HG02943 (cell line): ENCODE measurements around the gene IFITM10.

ENCODE experiments used
- ATAC-seq: cut with Tn5 transposase; IDR thresholded peaks from one replicate; pipeline ENCODE4 v1.9.1; 2021; ENCODE audit warnings: mild to moderate bottlenecking, low read depth, moderate library complexity; ENCODE audit not compliant: unreplicated experiment

IFITM10 gene

DNA sequence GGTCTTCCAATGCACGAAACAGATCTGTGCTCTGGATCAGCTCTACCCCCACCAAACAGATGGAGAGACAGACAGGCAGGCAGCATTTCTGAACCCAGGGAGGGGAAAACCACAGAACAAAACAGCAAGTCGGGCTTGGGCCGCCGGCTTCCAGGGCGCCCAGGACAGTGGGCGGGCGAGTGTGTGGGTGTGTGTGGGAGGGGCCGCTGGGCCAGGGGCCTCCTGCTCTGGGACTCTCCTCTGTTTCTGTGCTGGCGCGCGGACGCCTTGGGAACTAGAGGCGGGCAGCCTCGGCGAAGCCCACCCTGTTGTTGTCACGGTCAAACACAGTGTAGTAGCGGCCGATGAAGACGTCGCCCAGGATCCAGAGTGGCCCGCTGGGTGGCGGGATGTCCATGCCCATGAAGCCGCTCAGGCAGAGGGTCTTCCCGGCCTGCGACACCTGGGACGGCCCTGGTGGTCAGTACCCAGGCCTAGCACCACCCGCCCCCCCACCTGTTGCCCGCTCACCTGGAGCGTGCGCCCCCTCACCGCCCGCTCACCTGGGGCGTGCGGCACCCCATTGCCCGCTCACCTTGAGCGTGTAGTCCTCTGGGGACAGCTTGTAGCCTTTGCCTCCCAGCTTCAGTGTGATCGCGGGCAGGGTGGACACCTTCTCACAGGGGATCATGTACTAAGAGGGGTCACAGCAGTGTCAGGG is 3.0 kb upstream of the IFITM10 start:
- no peak for ATAC-seq

DNA sequence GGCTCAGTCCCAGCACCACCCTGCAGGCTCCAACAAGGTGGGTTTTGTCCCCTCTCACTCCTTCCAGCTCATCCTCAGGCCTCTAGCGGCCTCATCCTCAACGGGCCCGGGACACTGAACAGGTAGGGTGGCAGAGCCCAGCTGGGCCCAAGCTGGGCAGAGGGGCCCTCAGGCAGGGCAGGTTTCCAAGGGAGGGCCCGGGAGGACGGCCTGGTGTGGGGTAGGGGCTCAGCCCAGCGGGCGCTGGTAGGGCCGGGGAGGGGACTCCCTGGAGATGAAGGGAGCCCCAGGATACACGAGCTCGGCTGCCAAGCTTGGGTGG is 2.5 kb upstream of the IFITM10 start:
- no peak for ATAC-seq

DNA sequence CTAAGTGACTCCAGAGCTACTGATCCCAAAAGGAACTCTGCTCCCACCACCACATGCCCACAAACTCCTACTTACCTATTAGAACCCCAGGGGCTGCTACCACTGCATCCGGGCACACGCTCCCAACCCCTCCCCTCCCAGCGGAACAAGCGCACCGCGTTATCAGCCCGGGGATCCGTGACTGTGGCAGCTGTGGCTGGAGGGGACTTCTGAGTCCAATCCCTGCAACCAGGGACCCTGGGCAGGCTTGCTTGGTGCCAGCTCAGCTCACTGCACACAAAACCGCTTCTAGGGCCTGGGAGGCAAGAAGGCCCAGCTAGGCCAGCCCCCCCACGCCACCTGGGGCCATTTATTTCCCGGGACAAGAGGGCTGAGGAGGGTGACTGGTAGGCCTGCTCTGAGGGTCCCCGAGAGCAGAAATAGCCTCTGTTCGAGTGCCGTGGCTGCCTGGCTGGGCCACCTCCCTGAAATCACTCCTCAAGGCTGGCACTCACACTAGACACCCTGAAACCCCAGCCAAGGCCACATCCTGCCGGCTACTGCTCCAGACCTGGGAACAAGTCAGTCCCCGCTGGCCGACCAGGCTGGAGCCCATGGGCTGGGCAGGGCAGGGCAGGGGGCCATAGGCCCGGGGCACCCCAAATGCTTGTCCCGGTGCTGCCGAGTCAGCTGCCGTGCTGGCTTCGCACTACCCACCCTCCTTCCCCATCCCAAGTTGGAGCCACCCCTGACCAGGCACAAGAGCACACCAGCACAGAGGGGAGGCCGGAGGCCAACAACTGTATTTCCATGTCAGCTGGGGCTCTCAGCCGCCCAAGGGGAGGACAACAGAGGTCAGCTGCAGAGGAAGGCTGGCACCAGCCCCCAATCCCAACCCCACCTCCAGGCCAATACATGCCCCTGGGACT is 1.9 kb upstream of the IFITM10 start:
- ATAC-seq, result no peak

DNA sequence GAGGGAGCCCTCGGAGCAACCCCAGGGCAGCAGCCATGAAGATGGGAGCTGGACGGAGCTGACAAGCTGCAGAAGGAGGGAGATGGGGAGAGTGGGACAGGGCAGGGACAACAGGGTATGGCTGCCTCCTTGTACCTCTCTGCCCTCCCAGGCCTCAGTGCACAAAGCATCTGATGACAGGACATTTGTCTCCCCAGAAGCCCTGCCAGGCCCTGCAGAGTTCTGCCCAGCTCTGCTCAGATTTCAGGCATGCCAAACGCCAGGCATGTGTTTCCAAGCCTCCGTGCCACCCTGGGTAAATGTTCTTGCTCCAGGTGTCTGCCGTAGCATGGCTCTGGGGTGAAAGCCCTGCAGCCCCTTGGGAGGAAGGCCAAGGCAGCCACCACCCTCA is 1.1 kb upstream of the IFITM10 start:
- no peak for ATAC-seq

DNA sequence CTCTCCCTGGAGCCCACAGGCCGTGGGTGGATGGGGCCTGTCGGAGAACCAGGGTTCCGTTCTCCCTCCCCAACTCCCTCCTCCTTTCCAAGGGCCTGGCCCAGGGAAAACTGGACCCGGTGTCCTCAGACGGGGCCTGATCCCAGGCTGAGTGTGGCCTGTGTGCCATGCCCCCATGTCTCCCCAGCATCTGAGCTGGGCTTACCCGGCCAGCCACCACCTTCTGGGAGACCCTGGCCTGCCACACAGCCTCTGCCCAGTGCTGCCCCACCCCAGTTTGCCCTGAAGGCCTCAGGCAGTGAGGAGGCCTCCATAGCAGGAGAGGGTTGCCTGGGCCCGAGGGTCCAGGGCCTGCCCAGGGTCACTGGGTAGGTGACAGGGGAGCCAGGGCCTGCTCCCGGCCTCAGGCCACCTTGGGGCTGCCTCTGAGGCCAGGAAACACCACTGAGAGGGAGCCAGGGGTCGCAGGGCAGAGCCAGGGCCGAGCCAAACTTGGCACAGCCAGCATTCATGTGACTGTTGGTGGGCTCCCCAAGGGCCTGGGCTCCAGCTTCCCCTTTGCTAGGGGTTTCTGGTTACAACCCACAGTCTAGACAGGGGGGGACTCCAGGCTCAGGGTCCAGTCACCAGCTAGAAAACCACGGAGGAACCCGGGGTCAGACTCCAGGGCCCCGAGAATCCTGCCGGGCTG is 590 bp upstream of the IFITM10 start:
- no peak for ATAC-seq

DNA sequence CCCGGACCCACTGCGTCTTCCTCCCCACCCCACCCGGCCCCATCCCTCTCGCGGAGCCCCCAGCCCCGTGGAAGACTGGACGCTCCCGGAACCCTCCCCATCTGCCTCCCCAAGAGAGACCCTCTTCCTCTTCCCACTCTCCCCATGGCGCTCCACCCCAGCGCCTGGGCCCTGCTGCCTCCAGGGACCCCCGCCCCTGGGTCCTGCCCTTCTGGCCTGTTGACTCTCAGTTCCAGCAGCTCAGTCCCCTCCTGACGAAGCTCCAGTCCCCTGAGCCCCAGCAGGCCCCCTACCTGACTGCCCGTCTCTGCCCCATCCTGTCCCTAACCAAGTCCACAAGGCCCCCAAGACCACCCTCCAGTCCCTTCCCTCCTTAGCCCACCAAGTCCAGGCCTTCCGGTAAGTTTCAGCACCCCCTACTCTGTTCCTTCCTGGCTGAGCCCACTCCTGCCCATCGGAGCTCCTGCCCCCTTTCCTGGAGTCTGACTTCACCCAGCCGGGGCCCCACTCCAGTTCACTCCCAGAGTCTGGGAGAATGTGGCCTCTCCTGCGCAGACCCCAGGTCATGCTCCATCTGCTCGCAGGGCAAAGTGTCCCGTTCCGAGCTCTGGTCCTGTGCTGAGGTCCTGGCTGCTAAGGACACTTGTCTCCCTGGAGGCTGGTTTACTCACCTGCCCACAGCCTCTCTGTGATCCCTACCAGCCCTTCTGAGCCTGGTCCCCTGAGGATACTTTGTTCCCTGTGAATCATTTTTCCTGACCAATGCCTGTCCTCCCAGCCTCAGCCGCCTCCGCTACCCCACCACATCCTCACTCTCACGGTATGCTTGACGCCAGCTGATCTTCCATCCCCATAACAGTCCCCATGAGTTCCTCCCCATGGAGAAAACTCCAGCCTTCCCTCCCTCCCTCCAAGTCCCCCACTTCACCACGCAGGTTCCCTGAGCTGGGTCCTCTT is 722 bp downstream of the IFITM10 start:
- ATAC-seq, result no peak

DNA sequence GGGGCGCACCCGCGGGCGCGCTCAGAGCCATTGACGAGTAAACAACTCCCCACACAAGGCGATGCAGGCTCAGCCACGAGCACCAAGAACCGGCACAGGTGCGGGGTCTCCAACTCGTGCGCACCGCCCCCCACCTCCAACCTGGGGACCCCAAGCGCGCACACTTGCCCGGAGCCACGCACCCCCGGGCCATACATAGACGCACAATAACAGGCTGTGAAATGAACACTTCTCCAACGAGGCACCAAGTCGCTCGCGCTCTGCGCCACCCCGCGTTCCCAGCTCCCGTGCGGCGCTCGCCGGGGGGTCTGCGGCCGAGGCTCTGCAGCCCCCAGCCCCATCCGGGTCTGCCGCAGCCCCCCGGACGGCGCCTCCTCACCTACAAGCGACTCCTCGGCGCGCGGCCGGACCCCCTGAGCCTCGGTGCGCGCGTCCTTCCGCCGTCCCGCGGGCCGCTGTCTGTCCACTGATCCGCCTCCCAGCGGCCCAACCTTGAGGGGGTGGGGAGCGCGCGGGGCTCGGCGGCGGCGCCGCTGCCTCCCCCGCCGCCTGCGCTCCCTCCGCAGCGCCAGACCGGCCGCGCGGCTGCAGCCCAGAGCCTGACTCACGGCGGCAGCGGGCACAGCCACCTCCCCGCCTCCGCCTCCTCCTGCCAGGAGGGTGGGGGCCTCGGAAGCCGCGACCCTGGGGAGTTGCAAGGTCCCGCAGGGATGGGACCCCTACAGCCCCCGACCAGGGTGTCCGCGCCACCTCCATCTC is 1.6 kb downstream of the IFITM10 start:
- no peak for ATAC-seq

DNA sequence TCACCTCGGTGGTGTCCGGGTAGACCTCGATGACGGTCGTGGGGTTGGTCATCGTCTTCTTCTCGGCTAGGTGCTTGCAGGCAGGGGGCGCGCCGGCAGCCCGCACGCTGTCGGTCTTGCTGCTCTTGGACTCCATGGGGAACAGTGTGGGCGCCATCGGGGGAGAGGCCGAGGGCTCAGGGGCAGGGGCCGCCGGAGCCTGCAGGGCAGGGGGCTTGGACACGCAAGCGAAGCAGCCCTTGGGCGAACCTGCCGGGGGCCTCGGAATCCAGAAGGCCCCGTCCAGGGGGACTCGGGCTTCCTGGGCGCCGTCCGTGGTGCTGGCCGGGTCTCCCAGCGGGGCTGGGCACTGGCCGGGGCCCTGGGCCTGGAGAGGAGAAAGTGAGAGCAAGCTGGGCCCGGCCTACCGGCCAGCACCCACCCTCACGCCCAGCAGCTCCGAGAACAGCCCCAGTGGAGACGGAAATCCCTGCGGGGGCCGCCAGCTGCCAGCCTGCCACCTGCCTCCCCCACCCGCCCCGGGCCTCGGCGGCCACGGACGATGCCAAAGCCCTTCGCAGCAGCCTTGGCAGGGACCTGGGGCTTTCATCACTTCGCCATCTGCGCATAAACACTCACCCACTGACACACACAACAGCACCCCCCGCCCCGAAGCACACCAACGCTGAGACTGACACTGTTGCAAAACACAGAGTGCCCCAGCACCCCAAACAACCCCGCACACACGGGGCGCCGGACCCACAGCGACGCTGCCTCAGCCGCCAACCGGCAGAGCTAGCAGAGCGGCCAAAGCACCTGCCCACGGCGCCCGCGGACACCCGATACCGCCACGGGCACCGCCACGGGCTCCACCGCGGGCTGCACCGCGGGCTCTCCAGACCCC is 2.4 kb downstream of the IFITM10 start:
- ATAC-seq, result no peak

DNA sequence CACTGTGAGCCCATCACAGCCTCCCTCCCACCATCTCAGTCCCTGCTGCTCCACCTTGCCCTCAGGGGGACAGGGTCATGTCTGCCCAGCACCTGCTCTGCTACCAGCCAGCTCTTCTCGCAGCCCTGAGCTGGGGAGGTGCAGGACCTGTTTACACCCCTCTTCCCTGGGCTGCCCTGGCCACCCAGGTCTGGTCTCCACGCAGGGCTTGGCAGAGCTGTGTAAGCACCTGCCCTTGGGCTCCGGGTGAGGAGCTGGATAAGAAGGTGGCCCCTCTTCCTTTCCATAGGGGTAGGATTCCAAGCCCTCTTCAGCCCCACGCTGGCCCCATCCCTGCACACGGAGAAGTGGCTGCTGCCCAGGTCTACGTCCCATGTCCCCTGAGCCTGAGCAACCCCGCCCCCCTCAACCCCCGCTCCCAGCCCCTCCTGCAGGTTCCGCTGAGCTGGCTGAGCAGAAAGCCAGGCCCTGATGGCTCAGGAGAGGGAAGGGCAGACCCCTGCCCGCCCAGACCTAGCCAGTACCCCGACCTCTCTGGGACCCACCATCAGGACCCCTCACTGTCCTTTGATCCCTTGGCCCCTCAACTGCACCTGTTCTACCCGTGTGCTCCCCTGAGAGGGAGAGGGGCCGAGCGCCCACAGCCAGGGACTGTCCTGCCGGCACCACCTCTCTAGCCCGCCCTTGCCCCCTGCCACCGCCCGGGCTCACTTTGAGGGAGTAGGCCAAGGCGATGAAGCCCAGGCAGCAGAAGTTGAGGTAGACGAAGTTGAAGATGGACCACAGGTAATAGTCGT is 3.2 kb downstream of the IFITM10 start:
- ATAC-seq, result no peak

DNA sequence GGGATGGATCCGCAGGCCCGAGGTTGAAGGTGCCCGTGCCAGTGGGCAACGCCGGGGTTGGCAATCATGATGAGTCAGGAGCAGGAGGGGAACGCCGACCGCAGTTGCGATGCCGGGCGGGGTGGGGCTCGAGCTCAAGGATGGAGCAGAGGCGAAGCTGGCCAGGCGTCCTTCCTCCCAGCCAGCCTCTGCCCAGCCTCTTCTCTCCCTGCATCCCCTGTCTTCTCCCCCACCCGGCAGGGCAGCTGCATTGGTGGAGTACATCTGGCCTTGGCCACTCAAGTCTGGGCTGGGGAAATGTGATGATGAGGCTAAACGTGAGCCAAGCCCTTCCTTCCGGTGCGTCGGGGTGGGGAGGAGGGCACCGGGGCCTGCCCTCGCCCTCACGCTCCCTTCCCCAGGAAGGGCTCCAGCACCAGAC is 3.9 kb downstream of the IFITM10 start:
- no peak for ATAC-seq

DNA sequence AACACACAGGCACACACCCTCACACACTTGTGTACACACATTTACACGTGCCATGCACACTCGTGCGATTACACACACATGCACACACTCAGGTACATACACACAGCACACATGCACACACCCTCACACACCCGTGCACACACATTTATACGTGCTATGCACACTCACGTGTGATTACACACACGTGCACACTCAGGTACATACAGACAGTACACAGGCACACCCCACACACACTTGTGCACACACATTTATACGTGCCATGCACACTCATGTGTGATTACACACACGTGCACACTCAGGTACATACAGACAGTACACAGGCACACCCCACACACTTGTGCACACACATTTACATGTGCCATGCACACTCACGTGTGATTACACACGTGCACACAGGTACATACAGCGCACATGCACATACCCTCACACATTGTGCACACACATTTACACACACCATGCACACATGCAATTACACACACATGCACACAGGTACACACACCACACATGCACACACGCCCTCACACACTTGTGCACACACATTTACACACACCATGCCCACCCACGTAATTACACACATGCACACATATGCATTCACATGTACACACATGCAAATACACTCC is 4.6 kb downstream of the IFITM10 start:
- no peak for ATAC-seq

DNA sequence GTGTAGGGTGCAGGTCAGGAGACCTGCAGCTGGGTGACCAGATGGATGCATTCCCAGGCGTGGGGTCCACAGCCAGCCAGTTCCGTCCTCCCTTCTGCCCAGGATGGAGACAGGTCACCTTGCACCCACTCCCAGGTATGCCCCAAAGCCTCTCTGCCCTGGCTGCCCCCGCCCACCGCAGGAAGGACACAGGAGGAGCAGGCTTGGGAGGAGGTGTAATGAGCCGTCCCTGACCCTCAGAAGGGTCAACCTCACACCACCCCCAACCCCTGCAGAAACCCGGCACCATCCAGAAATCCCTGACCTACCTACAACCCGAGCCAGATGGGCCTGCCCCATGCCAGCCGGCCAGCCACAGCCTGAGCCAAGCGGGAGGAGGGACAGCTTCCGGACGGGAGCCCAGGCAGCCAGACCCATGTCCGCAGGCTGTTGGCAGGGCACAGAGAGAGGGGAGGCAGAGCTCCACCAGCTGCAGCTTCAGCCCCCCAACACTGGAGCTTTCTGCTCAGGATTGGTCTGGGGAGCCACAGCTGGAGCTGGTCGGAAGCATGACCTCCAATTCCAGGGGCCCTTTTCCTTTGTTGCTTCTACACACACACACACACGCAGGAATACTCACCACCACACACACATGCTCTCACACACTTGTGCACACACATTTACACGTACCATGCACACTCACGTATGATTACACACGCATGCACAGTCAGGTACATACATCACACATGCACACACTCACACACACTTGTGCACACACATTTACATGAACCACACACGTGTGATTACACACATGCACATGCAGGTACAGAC is 5.3 kb downstream of the IFITM10 start:
- no peak for ATAC-seq

DNA sequence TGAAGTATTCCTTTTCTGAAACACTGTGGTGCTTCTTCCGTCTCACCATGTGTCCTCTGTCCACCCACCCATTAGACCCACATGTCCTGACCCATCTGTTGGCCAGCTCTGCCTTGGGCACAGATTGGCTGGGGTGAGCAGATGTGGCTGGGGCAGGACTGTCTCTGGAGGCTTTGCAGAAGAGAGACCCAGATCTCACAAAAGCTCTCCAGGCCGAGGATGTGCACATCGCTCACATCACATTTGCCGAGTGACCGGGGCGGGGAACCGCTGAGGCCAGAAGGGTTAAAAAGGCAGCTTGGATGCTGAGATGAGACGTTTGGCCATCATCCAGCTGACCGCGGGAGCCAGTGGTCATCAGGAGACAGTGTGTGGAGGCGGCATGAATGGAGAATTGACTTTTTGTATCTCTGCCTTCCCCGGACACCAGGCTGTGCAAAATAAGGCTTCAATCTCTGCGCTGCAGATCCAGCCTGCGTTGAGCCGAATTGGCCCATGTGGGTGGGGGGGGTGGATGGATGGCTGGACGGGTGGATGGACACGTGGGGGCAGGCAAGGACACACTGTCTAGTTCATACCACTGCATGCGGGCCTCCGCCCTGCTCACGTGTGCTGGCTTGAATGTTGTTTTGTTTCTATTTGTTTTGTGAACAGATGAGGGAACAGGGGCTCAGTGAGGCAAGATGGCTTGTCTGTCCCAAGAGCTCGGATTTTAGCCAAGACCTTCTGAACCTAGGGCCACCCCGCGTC is 6.1 kb downstream of the IFITM10 start:
- ATAC-seq, result no peak

DNA sequence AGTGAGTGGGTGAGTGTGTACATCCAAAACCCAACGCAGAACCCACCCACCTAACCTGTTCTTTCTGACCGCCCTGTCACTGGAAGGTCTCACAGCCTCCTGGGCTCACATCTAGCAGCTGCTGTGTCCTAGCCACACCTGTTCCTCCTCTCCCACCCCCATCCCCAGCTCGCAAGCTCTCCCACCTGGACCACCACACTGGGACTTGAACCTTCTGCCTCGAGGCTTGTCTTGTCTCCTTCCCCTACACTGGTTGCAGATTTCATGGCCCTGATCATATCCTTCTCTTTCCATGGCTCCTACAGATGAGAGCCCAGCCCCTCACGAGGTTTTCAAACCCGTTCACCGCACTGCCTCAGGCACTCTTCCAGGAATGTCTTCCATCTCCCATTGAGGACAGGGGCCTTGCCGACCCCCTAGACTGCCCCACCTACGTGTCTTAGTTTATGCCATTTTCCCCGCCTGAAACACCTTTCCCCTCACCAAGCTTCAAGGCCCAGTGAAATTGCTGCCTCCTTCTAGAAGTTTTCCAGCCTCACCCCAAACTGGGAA is 6.7 kb downstream of the IFITM10 start:
- ATAC-seq, result no peak

DNA sequence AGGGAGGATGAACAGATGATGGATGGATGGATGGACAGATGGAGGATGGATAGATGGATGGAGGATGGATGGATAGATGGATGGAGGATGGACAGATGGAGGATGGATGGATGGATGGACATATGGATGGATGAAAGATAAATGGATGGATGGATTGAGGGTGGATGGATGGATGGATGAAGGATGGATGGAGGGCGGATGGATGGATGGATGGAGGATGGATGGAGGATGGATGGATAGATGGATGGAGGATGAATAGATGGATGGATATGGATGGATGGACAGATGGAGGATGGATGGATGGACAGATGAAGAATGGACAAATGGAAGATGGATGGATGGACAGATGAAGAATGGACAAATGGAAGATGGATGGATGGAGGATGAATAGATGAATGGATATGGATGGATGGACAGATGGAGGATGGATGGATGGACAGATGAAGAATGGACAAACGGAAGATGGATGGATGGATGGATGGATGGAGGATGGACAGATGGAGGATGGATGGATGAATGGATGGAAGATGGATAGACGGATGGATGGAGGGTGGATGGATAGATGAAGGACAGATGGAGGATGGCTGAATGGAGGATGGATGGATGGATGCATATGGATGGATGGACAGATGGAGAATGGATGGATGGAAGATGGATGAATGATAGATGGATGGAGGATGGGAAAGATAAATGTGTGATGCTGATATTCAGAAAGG is 7.4 kb downstream of the IFITM10 start:
- no peak for ATAC-seq
